Stimulated activated CD8-positive, alpha-beta memory T cell treated with anti-CD3 and anti-CD28 coated beads, Interleukin-7, amount 100 ng/mL, for 1 hour (primary cell): ENCODE results near the gene ID3.

ENCODE experiments used
- DNase-seq, 2 donors: peaks; one replicate each; pipeline ENCODE4 v3.0.0-alpha.2; 2020; ENCODE audit warnings: low read depth in 2 of 2

The ID3 gene

GRCh38 chr1:23565776-23566175, 6.5 kb upstream of the ID3 start:
- DNase-seq: no peak

DNA sequence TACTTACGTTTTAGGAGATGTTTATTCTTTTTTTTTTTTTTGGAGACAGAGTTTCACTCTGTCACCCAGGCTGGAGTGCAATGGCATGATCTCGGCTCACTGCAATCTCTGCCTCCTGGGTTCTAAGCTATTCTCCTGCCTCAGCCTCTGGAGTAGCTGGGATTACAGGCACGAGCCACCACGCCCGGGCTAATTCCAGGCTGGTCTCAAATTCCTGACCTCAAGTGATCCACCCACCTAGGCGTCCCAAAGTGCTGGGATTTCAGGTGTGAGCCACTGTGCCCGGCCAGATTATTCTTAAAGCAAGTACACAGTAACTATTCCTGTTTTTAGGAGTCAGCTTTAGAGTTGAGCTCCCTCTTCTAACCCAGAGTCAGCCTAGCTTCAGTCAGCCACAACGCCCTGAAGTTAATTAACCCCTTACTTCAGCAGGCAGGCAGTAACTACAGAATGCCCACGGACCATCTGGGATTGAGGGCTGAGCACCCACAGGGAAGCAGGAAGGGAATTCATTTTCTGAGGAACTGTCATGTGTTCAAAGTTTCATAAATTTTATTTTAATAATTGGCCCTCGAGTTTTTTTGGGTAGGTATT, 5.3 kb upstream of the ID3 start:
- no peak for DNase-seq

DNA sequence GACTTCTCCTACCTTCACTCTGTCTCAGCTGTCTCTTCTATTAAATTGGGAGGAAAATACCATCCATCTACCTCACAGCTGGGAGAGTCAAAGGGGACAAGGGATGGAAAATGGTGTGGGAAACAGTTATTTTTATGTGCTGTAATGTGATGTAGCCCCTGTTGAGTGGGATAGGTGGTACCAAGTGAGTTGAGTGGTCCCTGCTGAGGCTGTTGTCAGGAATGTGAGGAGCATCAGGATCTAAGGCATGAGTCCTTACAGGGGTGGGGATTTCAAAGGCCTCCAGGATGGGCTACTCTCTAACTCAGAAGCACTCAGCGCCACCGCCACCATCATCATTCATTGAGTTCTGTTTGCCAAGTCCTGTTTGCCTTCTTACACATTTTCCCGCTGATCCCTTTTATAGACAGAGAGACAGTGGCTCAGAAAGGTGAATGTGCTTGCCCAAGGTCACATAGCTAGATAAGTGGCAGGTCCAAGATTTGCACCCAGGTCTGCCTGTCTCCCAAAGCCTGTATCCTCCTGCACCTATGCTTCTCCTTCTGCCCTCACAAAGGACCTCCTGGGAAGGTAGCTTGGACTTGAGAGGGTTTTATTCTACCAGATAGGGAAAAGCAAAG, 4.6 kb upstream of the ID3 start:
- DNase-seq: no peak

GRCh38 chr1:23563003-23563402, 3.7 kb upstream of the ID3 start:
- DNase-seq: no peak

DNA sequence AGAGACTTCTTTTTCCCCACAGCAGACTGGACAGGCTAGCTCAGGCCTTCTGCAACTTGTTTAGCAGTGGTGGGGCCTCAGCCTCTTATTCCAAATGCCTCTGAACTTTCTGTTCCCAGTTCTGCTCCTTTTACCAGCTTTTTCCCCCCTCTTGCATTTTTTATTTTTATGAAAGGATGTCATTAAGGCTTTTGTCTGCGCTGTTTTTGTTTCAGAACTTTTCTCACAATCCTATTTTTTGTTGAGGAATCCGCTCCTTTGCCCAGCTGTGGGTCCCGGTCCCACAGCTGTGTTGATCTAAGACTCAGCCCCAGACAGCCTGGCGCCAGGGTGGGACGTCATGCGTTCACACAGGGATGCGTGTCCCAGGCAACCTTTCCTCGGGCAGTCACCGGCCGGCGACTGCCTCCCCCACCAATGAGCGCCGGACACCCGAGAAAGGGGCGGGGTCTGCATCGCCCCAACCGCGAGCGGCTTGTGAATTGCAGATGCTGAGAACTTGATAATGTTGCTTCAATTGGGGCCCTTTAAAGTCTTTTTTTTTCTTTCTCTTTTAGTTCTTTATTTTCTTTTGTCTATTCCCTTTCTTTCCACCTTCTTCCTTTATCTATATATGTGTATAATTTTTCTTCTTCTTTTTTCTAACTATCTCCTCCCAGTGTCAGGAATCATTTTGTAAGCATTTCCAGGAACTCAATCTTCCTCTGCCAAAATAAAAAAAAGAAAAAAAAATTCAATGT, 3.0 kb upstream of the ID3 start:
- no peak for DNase-seq

- DNase-seq: no peak
These were observed 2.5 kb upstream of the ID3 start for GRCh38 chr1:23561813-23562100.

- DNase-seq: no peak
These were observed 1.9 kb upstream of the ID3 start for GRCh38 chr1:23561076-23561812.

GRCh38 chr1:23559985-23560741, 862 bp upstream of the ID3 start:
- DNase-seq: no peak

DNA sequence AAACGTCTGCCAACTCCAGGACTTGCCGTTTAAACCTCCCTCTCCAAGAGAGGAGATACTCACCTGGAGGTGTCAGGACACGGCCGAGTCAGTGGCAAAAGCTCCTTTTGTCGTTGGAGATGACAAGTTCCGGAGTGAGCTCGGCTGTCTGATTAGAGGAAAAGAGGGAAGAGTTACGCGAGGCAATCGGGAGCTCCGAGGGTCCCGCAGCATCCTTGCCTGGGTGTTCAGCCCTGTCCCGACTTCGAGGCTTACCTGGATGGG, 497 bp downstream of the ID3 start:
- DNase-seq: no peak

DNA sequence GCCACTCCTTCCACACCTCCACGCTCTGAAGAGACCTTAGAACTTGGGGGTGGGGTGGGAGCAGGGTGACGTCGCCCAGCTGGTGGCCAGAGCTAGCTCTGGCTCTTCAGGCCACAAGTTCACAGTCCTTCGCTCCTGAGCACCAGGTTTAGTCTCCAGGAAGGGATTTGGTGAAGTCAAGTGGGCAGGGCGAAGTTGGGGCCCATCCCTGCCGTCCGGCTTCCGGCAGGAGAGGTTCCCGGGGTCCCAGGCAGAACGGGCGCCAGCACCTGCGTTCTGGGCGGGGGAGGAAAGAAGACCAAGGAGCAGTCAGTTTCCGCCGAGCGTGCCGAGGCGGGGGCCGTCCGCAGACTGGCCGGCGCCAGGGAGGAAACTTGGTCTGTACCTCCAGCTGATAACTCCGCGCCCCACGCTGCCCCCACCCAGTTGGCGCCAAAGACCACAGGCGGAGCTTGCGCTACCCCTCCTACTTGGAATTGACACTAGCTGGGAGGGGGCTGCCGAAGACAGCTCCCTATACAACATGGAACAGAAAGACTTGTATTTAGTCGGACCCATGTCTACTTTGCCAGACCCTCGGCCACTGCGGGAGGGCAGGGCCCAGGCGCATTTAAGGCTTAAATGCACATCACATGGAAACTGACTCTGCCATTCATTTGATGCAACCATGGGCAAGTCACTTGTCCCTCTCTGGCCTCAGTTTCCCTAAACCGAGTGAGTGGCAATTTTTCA, 995 bp downstream of the ID3 start:
- no peak for DNase-seq

GRCh38 chr1:23557471-23558124, 1.7 kb downstream of the ID3 start:
- no peak for DNase-seq

DNA sequence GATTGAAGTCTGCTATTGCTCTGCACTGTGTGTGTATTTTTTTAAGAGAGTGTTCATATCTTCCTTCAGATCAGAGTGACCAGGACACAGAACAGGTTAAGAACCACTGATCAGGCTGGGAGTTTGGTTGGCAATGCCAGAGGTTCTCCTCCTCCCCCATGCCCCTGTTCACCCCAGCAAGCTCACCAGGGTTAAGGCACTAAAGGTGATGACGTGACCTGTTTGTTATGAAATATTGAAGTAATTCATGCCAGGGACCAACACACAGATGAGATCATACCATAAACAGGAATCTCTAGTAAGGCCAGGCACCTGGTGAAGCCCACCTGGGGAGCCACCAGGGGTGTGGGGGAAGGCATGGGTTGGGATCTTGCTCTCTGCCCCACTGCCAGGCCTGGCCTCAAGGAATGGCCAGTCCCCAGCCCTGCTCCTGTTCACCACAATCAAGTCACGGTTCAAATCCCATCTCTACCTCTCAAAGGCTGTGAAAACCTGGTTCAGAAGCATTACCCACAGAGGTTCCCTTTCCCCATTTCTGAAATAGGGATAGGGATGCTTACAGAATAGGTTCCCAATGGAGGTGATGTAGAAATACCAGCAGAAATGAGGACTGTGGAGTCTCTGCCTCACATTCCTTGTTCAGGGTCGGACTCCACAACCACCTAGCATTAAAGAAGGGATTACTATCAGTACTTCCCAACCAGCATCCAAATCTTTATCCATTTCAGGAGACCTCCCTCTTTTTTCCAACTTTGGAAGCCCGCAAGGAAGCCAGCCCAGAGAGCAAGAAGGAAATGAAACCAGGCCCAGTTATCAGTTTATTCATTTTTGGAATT, 2.4 kb downstream of the ID3 start:
- DNase-seq: no peak

- DNase-seq: no peak
These were observed 3.2 kb downstream of the ID3 start for GRCh38 chr1:23555986-23556634.

- DNase-seq: no peak
These were observed 3.9 kb downstream of the ID3 start for GRCh38 chr1:23555270-23555985.

- peak; percentile 68 to 73 for DNase-seq
These were observed 4.6 kb downstream of the ID3 start for GRCh38 chr1:23554481-23555269.

GRCh38 chr1:23554127-23554480, 5.2 kb downstream of the ID3 start:
- no peak for DNase-seq

DNA sequence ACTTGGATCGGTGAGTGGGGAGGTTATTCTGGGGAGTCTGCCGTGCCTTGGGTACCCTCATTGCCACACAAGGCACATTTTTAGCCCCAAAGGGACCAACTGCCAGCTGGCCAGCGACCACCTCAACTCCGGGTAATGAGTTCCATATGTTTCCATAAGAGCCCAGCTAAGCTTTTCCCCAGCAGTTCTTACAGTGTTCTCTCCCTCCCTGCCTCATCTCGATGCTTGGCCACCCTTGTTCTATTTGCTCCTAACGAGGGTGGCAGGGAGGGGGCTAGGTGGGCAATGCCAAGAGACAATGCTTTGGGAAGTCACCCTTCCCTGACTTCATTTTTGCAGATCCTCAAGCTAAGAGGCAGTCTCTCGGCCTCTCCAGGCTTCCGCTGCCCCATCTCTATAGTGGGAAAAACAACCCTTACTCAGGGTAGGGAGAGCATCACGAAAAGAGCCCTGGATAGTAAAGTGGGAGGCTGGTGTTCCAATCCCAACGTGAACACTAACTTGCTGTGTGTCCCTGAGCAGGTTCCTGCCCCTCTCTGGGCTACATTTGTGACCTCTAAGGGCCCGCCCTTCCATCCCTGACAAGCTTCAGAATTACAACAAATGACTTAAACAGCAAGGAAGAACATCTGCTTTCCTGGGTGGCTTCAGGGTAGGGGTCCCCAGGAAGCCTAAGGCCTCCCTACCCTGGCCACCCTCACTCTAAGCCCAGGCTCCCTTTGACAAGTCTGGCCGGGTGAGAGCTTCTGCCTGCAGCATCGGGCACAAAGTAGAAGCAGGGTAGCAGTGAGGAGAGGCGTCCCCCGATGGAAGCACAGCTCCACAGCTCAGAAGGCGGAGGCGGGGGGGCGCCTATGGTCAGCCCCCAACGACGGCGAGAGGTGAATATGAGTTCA, 5.8 kb downstream of the ID3 start:
- no peak for DNase-seq
